ENCODE data around the gene CHMP3. TPM values are rescaled to one million over a fixed set of nuclear protein-coding genes. Genes with fewer than 3 reads are reported as not detected.

CHMP3 gene
- total and polyA plus RNA-seq, 2 of the 13 experiments (the other 11 are each of a cell fraction or from before 2014, with no cell fraction given), result 64.1 to 114 TPM

GRCh38 chr2:86562922-86563649, at the start of gene CHMP3 (continued):
- TF ChIP-seq, protein P1, sequence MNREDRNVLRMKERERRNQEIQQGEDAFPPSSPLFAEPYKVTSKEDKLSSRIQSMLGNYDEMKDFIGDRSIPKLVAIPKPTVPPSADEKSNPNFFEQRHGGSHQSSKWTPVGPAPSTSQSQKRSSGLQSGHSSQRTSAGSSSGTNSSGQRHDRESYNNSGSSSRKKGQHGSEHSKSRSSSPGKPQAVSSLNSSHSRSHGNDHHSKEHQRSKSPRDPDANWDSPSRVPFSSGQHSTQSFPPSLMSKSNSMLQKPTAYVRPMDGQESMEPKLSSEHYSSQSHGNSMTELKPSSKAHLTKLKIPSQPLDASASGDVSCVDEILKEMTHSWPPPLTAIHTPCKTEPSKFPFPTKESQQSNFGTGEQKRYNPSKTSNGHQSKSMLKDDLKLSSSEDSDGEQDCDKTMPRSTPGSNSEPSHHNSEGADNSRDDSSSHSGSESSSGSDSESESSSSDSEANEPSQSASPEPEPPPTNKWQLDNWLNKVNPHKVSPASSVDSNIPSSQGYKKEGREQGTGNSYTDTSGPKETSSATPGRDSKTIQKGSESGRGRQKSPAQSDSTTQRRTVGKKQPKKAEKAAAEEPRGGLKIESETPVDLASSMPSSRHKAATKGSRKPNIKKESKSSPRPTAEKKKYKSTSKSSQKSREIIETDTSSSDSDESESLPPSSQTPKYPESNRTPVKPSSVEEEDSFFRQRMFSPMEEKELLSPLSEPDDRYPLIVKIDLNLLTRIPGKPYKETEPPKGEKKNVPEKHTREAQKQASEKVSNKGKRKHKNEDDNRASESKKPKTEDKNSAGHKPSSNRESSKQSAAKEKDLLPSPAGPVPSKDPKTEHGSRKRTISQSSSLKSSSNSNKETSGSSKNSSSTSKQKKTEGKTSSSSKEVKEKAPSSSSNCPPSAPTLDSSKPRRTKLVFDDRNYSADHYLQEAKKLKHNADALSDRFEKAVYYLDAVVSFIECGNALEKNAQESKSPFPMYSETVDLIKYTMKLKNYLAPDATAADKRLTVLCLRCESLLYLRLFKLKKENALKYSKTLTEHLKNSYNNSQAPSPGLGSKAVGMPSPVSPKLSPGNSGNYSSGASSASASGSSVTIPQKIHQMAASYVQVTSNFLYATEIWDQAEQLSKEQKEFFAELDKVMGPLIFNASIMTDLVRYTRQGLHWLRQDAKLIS (CRISPR knock-in tag; IDR thresholded peaks at IDR 0.05), result no peak
- TF ChIP-seq ETV5 (CRISPR knock-in tag; IDR thresholded peaks at IDR 0.05; ENCODE audit: borderline replicate concordance), result peak; percentile 88
- TF ChIP-seq HHEX (CRISPR knock-in tag; IDR thresholded peaks at IDR 0.05), result no peak
- peak; percentile 69; the same call in 1 of the 2 replicates for TF ChIP-seq HNRNPL (IDR thresholded peaks at IDR 0.05; ENCODE audit: low read depth, low read length)
- TF ChIP-seq SMARCE1 (IDR thresholded peaks at IDR 0.05; ENCODE audit: borderline replicate concordance), result no peak
- peak; percentile 78 for TF ChIP-seq YEATS4 (CRISPR knock-in tag; IDR thresholded peaks at IDR 0.05; ENCODE audit: borderline replicate concordance)
- TF ChIP-seq RNF2 (conservative IDR thresholded peaks at IDR 0.05; ENCODE audit: low read depth), result no peak; the same call in 1 of the 2 replicates
- 0 out of 2 replicates have a peak, but pooled peaks have one; percentile 27 for TF ChIP-seq TMF1 (CRISPR knock-in tag; IDR thresholded peaks at IDR 0.05; ENCODE audit: low read depth)
- TF ChIP-seq THAP9 (CRISPR knock-in tag; IDR thresholded peaks at IDR 0.05; ENCODE audit: borderline replicate concordance), result peak; percentile 84
- TF ChIP-seq ZNF530 (CRISPR knock-in tag; IDR thresholded peaks at IDR 0.05; ENCODE audit: low read depth), result no peak
- TF ChIP-seq CENPBD1 (CRISPR knock-in tag; IDR thresholded peaks at IDR 0.05; ENCODE audit: borderline replicate concordance, low read depth), result no peak
- TF ChIP-seq, protein P2, sequence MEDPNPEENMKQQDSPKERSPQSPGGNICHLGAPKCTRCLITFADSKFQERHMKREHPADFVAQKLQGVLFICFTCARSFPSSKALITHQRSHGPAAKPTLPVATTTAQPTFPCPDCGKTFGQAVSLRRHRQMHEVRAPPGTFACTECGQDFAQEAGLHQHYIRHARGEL (CRISPR knock-in tag; IDR thresholded peaks at IDR 0.05), result peak; percentile 93
- TF ChIP-seq BRCA1 (CRISPR knock-in tag; IDR thresholded peaks at IDR 0.05), result peak; percentile 46; the same call in 1 of the 2 replicates
- peak; percentile 70 for TF ChIP-seq AGO1 (IDR thresholded peaks at IDR 0.05; ENCODE audit: low read depth, low read length, poor library complexity, severe bottlenecking)
- no peak for TF ChIP-seq ZNF296 (CRISPR knock-in tag; conservative IDR thresholded peaks at IDR 0.05)
- TF ChIP-seq RELA (CRISPR knock-in tag; IDR thresholded peaks at IDR 0.05), result no peak; the same call in 1 of the 2 replicates
- TF ChIP-seq, protein P3, sequence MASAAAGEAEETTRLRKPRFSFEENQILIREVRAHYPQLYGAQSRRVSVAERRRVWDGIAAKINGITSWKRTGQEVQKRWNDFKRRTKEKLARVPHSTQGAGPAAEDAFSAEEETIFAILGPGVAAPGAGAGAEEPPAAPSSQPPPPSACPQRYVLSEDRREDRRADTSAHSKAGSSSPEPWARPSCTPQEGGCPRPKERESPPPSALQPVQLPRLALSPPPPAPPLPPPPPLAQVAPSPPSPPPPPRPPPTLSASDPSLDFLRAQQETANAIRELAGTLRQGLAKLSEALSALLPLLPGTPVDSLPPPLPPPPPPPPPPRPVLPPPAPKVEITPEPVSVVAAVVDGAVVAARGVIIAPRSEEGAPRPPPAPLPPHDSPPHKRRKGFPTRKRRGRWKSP (CRISPR knock-in tag; IDR thresholded peaks at IDR 0.05), result peak; percentile 78
- peak; percentile 96 for TF ChIP-seq ZNF878 (CRISPR knock-in tag; IDR thresholded peaks at IDR 0.05)
- 0 out of 2 replicates have a peak, but pooled peaks have one; percentile 7 for TF ChIP-seq MLX (CRISPR knock-in tag; IDR thresholded peaks at IDR 0.05)
- peak; percentile 52 for TF ChIP-seq ESRRA (CRISPR knock-in tag; IDR thresholded peaks at IDR 0.05; ENCODE audit: low read depth)
- TF ChIP-seq ZNF143 (CRISPR knock-in tag; IDR thresholded peaks at IDR 0.05), result no peak

Measured in HepG2 (cell line).